NK-92 (cell line): ENCODE results near the gene FBXL13.
"Not testable (repeated sequence)": the region's sequence is repeated elsewhere in the genome, so short reads cannot be mapped to it uniquely, and the experiment has no call there.

ENCODE experiments used
- DNase-seq: peaks from one replicate; lab custom pipeline; 2025; ENCODE audit not compliant: unreplicated experiment; lab: John Stamatoyannopoulos, UW

The FBXL13 gene

DNA sequence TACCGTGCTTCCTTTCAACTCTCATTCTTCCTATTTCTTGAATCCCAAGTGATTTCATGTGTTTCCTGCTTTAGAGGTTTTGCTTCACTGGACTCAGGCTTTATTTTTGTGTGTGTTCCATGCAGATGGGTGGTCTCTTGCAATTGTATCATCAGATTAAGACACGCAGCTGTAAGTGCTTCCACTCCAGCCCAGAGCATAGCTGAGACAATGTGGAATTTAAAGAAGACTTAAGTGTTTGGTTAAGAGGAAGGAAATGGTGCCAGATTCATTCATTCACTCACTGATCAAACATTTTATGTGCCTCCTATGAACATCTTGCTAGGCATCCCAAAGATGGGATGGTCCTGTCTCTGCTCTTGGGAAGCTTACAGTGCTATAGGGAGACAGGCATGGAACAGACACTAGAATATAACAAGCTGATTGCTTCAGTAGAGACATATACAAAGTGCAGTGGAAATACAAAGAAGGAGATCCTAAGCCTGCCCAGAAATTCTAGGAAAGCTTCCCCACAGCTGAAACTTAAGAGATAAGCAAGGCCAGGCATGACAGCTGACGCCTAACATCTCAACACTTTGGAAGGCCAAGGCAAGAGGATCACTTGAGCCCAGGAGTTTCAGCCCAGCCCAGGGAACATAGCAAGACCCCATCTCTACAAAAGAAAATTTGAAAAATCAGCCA is 207.9 kb downstream of the FBXL13 start:
- DNase-seq: no peak

DNA sequence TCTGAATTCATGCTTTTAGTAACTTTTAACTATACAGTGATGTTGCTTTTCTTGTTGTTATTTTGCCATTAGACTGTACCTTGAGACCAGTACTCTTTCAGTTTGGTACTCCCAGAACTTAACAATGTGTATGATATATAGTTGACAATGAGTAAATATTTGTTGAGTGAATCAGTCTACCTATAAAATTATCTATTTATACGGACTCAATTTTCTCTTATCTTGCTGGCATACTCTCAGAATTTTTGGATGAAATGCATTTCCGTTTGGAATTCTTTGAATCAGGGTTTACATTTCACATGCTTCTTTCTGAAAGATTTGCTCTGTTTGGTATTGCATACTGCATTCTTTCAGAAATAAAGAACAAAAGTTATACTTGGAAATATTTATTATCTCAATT is 209.6 kb downstream of the FBXL13 start:
- DNase-seq: no peak

DNA sequence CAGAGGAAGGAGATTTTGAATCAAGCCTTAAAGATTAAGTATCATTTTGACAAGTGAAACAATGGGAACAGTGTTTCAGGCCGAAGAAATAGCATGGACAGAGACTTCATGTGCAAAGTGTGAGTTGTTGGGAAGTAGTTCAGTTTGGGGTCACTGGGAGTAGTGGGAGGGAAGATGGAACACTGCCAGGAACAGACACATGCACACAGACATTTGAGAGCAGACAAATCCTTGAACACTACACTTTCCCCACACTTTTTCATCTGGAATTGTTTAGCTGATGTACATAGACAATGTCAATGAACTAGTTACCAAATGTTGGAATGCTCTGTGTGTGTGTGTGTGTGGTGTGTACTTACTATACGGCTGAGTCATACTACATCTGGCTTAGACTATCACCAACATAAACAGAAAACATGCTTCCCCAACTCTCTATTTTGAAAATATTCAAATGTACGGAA is 214.2 kb downstream of the FBXL13 start:
- DNase-seq: no peak

DNA sequence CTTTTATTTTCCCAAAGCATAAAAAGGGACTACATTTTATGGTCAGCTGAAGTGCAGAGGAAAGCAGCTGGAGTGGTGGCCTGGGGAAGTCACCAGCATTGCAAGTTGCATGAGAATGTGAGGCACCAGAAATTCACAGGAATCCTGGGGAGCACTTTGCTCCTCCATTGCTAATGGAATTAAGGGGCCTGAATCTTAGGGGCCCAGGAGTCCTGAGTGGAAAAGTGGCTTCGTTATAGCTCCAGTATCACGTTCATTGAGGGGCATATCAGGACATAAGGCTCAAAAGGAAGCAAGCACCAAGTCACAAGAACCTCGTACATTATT is 214.8 kb downstream of the FBXL13 start:
- DNase-seq: no peak

DNA sequence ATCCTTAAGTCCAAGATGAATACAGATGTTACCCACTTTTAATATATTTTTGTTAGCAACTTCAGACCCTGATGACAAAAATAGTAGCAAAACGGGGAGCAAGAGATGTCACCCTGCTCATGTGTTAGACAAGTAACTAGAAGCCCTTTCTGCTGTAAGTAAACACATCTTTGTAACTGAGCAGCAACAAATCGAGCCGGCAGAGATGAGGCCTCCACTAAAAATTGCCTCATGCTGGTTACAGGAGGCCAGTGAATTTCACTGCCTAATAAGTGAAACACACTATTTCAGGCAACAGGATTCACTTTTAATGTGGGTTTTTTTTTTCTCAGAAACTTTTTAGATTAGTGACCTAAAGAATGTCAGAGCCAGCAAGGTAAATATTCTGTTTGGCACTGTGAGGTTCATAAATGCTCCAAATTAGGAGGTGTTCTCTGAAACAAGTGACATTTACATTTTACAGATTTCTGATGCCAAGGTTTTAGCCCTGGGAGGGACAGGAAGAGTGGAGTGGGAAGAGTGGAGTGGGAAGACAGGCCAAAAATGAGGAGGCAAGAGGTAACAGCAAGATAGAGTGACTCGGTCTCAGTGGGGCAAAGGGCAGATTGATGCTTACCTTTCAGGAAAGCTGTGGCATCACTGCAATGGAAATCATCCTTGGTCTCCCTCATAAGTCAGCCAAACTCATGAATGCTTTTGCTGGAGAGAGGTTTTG is 215.4 kb downstream of the FBXL13 start:
- DNase-seq: no peak

DNA sequence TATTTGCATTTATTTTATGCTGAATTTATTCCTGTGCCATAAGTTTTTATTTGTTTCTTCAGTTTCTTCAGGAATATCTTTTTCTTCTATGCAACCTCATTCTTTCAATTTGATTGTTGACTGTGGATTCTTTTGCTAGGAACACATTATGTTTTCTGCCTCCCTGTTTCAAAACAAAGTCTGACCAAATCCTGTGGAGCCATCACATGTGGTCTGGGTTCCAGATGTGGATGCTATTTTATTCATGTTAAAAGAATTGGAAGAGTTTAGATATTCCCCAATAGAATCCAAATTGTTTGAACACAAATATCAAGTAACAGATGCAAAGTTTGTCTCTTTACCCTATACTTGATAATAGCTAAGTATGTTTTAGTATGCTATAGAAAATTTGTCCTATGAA is 218.6 kb downstream of the FBXL13 start:
- no peak for DNase-seq

DNA sequence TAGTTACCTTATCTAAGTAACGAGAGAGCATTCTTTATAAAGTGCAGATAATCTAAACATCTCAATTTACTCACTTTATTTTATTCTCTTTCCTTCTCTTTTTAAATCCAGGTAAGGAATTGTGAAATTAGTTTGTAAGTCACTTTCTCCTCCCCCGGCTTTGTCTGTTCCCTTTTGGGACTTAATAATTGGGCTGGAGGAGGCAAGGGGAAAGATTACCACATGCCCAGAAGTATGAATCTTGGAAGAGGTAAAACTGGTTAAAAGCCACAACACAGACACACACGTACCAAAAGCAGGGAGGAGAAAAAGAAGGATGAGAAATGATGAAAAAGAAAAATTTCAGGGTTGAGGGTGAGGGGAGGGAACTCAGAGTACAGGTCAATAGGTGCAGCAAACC is 225.1 kb downstream of the FBXL13 start:
- DNase-seq: no peak

DNA sequence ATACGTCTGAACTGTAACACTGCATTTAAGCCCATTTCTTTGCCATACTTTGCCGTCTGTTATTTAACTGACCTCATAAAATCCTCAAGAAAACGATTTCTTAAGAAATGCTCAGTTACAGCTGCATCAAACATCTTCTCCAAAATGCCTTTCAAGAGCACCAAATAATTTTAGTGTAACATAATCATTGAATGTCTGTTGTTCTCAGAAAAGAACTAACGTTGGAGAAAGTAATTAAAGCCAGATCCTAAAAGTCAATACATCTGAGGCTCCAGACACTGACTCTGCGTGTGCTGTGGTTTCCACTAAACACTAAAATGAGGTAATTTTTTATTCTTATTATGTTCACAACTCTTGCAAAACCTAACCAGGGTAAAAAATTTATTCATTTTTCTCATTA is 225.5 kb downstream of the FBXL13 start:
- no peak for DNase-seq

DNA sequence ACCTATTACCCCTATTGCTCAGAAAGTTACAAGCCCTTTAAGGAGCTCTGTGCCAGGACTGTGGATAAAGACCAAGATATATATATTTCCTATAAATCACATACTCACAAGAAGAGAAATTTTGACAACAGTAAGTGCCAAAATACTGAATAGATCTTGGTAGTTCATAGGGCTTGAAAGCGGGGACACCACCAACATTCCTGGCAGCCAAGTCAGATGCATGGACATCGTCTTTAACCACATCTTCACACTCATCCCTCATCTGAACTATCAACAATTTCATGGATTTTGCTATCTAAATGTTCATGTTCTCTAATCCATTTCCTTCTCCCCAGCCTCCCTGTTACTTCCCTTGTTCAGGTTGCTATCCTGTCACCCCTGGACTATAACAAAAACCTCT is 229.2 kb downstream of the FBXL13 start:
- DNase-seq: no peak

DNA sequence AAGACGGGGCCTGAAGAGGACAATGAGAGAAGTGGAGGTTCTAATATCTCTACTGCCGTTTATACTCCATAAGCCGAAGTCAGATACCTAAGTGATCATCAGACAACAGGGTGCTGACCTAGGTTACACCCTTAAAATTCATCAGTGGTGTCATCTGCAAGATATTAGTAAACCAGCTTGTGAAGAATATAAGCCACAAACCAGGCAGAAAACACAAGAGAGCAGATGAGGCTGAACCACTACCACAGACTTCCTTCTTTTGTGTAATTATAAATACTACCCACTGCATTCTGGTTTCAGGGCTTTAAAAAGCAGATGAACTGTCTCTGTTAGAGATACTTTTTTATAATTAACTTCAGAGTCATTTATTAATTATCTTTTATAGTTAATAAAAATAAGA is 230.7 kb downstream of the FBXL13 start:
- no peak for DNase-seq

DNA sequence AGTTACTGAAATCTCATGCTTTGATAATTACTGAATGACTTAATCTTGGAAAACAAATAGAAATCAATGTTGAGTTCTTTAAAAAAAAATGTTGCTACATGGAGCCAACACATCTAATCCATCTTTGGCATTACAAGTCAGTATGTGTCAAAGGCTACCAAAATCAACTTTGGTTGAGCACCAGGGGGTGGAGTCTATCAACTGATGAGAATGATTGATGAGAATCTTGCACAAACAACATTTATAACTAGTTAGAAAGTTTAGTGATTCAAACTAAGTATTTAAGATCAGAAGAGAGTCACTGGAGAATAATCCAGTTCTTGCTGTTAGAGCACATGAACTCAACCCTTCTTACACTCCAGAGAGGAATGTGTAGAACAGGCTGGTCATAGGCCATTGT is 232.3 kb downstream of the FBXL13 start:
- no peak for DNase-seq

DNA sequence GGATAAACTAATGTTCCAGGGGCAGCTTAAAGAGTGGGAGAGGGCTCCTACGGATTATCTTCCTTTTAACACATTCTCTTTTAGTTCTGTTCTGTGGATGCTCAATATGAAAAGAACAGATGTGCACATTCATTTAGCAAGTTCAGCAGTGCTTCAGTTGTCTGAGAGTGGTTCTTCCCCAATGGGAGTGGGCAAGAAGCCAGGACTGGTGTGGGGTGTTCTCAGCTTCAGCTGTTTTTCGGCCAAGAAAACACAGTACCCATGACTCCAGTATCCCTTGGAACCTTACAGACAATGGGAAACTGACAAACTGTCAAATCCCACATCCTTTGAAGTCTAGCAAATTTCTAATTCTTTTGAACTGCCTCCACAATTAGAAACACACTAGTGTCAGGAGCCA is 233.3 kb downstream of the FBXL13 start:
- DNase-seq: no peak

DNA sequence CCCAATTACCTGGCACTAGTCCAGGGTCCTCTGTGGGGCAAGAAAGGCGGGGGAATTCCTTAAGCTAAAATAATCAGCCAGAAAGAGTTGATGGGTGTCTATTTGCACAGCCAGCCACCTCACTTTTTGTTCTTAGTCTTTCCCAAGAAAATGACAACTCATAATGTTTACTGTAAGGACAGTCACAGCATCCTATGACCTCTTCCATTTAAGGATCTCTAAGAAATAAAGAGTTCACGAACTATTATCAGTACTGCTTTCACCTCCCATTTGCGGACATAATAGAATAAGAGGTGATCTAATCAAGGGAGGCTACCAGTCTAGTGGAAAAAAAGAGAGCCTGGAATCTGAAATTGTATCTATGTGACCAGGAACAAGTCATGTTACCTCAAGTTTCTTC is 234.2 kb downstream of the FBXL13 start:
- no peak for DNase-seq

DNA sequence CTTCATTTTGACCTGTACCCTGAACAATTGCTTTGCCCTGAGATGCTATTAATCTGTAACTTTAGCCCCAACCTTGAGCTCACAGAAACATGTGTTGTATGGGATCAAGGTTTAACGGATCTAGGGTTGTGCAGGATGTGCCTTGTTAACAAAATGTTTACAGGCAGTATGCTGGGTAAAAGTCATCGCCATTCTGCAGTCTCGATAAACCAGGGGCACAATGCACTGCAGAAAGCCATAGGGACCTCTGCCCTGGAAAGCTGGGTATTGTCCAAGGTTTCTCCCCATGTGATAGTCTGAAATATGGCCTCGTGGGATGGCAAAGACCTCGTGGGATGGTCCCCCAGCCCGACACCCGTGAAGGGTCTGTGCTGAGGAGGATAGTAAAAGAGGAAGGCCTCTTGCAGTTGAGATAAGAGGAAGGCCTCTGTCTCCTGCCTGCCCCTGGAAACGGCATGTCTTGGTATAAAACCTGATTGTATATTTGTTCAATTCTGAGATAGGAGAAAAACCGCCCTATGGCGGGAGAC is 236.0 kb downstream of the FBXL13 start:
- DNase-seq: not testable (repeated sequence)

DNA sequence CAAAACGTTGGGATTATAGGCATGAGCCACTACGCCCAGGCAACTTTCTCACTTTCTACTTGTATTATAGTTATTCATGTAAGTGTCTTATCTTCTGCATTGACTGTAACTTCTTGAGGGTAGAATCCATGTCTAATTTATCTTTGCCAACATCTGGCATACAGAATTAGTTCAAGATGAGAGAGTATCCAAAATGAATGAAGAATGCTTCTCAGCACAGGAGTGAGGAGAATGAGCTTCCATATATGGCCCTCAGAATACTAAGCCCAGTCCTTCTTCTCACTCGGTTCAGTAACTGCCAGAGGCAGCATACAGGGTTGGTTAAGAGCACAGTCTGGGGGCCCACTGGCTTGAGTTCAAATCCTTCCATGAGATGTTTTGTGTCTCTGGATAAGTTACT is 236.8 kb downstream of the FBXL13 start:
- DNase-seq: no peak

DNA sequence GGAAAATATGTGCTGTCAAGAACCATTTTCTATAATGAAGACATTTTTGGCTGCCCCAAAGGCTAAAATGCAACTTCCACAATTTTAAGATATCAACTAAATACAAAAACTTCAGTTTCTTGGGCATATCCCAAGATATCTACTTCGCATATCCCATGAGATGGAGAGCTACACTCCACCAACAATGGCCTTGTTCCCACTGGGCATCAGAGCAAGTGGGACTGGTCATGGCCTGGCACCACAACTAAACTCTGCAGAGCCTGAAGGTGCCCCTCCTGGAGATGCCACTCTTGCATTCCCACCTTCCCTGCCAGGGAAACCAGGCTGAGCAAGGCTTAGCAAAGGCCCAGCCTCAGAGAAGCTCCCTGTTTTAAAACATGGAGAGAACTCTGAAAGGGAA is 237.6 kb downstream of the FBXL13 start:
- DNase-seq: no peak

DNA sequence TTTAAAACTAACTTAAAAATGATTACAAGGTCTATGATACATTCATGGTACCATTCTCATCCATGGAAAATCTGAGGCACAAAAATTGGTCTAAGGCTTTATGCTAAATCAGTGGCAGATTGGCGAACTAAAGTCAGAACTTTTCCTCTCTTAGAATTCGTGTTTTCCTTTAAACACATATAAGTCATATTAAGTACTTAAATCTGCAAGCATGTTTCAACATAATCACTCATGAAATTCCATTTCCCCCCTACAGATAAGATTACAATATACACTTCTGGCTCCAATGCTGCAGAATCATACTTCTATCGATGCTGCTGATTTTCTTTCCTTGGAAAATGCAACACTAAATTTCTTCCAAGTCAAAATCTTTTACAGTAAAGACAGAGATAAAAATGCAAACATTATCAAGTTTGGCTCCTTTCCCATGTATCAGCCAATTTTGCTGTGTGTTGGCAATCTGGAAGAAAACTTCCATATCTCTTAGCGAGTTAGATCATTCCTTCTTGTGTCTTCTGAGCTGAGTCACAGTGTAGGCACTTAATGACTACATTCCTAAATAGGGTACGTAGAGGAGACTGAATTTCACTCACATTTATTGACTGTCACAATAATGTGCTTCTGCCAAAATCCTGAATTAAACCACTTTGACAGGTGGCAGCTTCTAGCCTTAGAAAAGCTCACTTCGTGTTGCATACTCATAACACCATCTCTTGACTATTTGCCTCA is 238.2 kb downstream of the FBXL13 start:
- DNase-seq: no peak

DNA sequence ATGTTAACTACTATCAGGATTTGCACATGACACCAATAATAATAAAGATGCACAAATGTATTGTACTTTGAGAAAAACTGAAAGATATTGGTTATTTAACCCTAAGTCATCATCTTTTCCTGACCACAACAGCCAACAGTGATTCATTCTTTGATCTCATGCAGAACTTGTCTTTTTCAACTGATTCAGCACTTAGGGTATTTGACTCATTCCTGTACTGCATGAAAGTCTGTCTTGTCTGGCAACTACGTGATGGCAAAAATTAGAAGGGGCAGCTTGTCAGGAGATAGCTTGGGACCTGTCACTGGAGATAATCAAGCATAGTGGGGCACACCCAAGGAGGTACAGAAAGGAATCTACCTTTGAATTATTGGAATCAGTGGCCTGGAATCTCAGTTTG is 239.6 kb downstream of the FBXL13 start:
- no peak for DNase-seq

DNA sequence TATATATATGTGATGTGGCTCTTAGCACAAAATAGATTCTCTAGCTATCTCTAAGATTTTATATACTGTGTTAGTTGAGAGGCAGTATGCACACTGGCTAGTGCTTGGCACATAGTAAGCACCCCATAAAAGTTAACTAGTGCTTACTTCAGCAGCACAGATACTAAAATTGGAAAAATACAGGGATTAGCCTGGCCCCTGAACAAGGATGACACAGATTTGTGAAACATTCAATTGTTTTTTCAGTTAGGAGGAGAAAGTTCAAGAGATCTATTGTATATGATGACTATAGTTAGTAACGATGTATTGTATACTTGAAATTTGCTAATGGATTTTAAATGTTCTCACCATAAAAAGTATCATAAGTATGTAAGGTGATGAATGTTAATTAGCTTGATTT is 240.1 kb downstream of the FBXL13 start:
- no peak for DNase-seq

DNA sequence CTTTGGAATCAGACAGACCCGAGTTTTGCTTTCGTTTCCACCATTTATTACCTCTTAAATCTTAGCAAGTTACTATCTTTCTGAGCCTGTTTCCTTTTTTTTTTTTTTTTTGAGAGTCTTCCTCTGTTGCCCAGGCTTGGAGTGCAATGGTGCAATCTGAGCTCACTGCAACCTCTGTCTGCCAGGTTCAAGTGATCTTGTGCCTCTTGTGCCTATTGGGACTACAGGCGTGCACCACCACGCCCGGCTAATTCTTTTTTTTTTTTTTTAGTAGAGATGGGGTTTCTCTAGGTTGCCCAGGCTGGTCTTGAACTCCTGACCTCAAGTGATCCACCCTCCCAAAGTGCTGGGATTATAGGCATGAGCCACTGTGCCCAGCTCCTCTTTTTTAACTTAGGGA is 241.3 kb downstream of the FBXL13 start:
- no peak for DNase-seq

DNA sequence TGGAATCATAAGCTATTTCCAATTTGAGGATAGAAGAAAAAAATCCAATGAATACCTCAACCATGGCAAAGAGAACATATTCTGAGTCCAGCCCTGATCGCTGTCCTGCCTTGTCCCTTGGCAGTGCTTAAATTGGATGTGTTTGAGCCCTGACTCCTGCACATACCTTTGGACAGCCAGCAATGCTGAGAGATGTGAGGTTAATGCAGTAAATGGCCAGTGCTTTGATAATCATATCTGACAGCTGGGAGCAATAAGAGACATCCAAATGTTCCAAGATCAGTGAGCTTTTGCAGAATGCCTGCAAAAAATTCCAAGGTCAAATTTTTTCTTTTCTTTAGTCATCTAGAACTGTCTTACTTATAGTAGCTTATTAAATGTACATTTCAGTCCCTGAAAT is 241.9 kb downstream of the FBXL13 start:
- DNase-seq: no peak

DNA sequence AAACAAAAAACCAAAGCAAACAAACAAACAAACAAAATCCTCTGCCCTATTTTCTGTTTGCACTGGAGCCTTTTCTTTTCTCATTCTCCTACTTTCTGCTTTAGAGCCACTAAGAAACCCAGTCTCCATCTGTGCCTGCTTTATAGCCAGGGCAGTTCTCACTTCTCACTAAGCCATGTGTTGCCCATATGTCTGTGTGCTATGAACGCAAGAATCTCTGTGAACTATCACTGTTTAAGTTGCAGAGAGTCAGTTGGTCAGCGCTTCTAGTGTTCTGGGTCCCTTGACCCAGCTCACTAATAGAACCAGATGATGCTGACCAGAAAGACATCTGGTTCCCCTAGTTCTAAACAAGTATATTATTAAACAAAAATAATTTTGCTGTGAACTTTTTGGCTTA is 244.4 kb downstream of the FBXL13 start:
- no peak for DNase-seq
